ENCODE measurements around the gene PFDN2.

- TF ChIP-seq CTCF (IDR thresholded peaks at IDR 0.05; ENCODE audit: extremely low read depth in 1 of 2, insufficient read depth in 1 of 2, low read depth in 1 of 2, low read length in 2 of 2) (no peak), EZH2 (IDR thresholded peaks at IDR 0.05; ENCODE audit: borderline replicate concordance, low read depth, low read length, severe bottlenecking) (no peak), FOS (IDR thresholded peaks at IDR 0.05; ENCODE audit: borderline replicate concordance, insufficient read depth, low read length) (no peak), MAX (IDR thresholded peaks at IDR 0.05; ENCODE audit: insufficient read depth, insufficient read length) (no peak), POLR2A (IDR thresholded peaks at IDR 0.05; ENCODE audit: low read depth, low read length) (no peak), MYC (IDR thresholded peaks at IDR 0.05; ENCODE audit: low read depth, low read length) (no peak)
Measured at GRCh38 chr1:161090617-161091016, 27.2 kb downstream of the PFDN2 start.
